Globus pallidus (tissue), 1 donor: ENCODE results near the gene FBXO34.

ENCODE experiments used
- DNase-seq: peaks from one replicate; pipeline ENCODE4 v3.0.0-alpha.2; 2015; ENCODE audit warnings: low spot score

FBXO34 gene

GRCh38 chr14:55383541-55384140 is 112.4 kb downstream of the FBXO34 start:
- DNase-seq = no peak

- DNase-seq = no peak
These were observed 113.3 kb downstream of the FBXO34 start for GRCh38 chr14:55384536-55384935.

- DNase-seq = no peak
These were observed 115.0 kb downstream of the FBXO34 start for GRCh38 chr14:55386037-55386808.

- DNase-seq = no peak
These were observed 115.9 kb downstream of the FBXO34 start for GRCh38 chr14:55387121-55387520.

- DNase-seq = no peak
These were observed 116.9 kb downstream of the FBXO34 start for GRCh38 chr14:55388160-55388559.

GRCh38 chr14:55389330-55389729 is 118.1 kb downstream of the FBXO34 start:
- no peak for DNase-seq

- peak; percentile 7 for DNase-seq
These were observed 127.5 kb downstream of the FBXO34 start for GRCh38 chr14:55398679-55399078.

- DNase-seq = no peak
These were observed 128.0 kb downstream of the FBXO34 start for GRCh38 chr14:55399183-55399582.

GRCh38 chr14:55399852-55400251 is 128.6 kb downstream of the FBXO34 start:
- no peak for DNase-seq

- no peak for DNase-seq
These were observed 130.5 kb downstream of the FBXO34 start for GRCh38 chr14:55401751-55402150.
